GM23338 (cell line): ENCODE data around the gene MAOB. TPM values are rescaled to one million over a fixed set of nuclear protein-coding genes. Genes with fewer than 3 reads are reported as not detected.

ENCODE experiments used
- ATAC-seq: fragments of 200-7000 bp; cut with Tn5 transposase; 3 replicates; pipeline ENCODE4 v1.9.1; 2020
- DNase-seq: peaks from one replicate; pipeline ENCODE4 v3.0.0-alpha.2; 2015; ENCODE audit warnings: low spot score
- H2AFZ ChIP-seq: fragments of 200-600 bp; sonication (generic); 2 replicates; pipeline ENCODE4 v1.8.0; 2016; ENCODE audit warnings: antibody characterized with exemption, mild to moderate bottlenecking, moderate library complexity
- H3F3A ChIP-seq: fragments of 200-600 bp; sonication (generic); replicated peaks from 2 replicates; pipeline ENCODE4 v1.8.0; 2017; ENCODE audit warnings: antibody characterized with exemption, mixed run types, low read depth
- H3K27ac ChIP-seq: fragments of 200-600 bp; sonication (generic); 2 replicates; pipeline ENCODE4 v1.6.1; 2016; ENCODE audit warnings: low read depth
- H3K27me3 ChIP-seq: fragments of 200-600 bp; sonication (generic); 2 replicates; pipeline ENCODE4 v1.8.0; 2016; ENCODE audit warnings: mild to moderate bottlenecking, mixed run types, moderate library complexity; ENCODE audit not compliant: insufficient read depth
- H3K36me3 ChIP-seq: fragments of 200-600 bp; sonication (generic); 2 replicates; pipeline ENCODE4 v1.8.0; 2016; ENCODE audit warnings: mild to moderate bottlenecking; ENCODE audit not compliant: insufficient read depth
- H3K4me1 ChIP-seq: fragments of 200-600 bp; sonication (generic); 2 replicates; pipeline ENCODE4 v1.8.0; 2016; ENCODE audit warnings: mild to moderate bottlenecking, moderate library complexity; ENCODE audit not compliant: insufficient read depth
- H3K4me2 ChIP-seq: fragments of 200-600 bp; sonication (generic); 2 replicates; pipeline ENCODE4 v1.7.1; 2017; ENCODE audit warnings: mixed run types
- H3K4me3 ChIP-seq: fragments of 200-600 bp; sonication (generic); 2 replicates; pipeline ENCODE4 v1.6.1; 2016; ENCODE audit warnings: mixed run types
- H3K79me2 ChIP-seq: fragments of 200-600 bp; sonication (generic); replicated peaks from 2 replicates; pipeline ENCODE4 v1.8.0; 2017; ENCODE audit warnings: mild to moderate bottlenecking; ENCODE audit not compliant: insufficient read depth
- H3K9me2 ChIP-seq: fragments of 200-600 bp; sonication (generic); 2 replicates; pipeline ENCODE4 v1.8.0; 2017; ENCODE audit not compliant: insufficient read depth
- H4K20me1 ChIP-seq: fragments of 200-600 bp; sonication (generic); replicated peaks from 2 replicates; pipeline ENCODE4 v1.8.0; 2017; ENCODE audit warnings: mild to moderate bottlenecking; ENCODE audit not compliant: insufficient read depth
- H3K27ac Mint-ChIP-seq: 2 replicates; pipeline ENCODE4 v1.8.0; 2020; ENCODE audit warnings: inconsistent platforms, mild to moderate bottlenecking, moderate library complexity, mixed read lengths
- H3K27me3 Mint-ChIP-seq: 3 replicates; pipeline ENCODE4 v1.8.0; 2022; ENCODE audit warnings: low read depth, mild to moderate bottlenecking, moderate library complexity, mixed read lengths, inconsistent platforms; ENCODE audit not compliant: insufficient read depth, poor library complexity
- H3K36me3 Mint-ChIP-seq: 3 replicates; pipeline ENCODE4 v1.8.0; 2021; ENCODE audit warnings: low read depth, mild to moderate bottlenecking, inconsistent platforms, moderate library complexity, mixed read lengths
- H3K4me1 Mint-ChIP-seq: 3 replicates; pipeline ENCODE4 v1.8.0; 2020; ENCODE audit warnings: mild to moderate bottlenecking, inconsistent platforms, mixed read lengths
- H3K4me3 Mint-ChIP-seq: 3 replicates; pipeline ENCODE4 v1.8.0; 2021; ENCODE audit warnings: moderate library complexity, mild to moderate bottlenecking, inconsistent platforms, mixed read lengths
- H3K9me3 Mint-ChIP-seq: 3 replicates; pipeline ENCODE4 v1.8.0; 2020; ENCODE audit warnings: moderate library complexity, mild to moderate bottlenecking, inconsistent platforms, mixed read lengths
- CREB1 ChIP-seq: fragments of 250-450 bp; sonication (Bioruptor Pico); IDR thresholded peaks from 2 replicates; pipeline ENCODE4 v1.5.0; 2020; ENCODE audit warnings: low read depth, mild to moderate bottlenecking, moderate library complexity
- CTCF ChIP-seq, 2 experiments: fragments of 200-600 bp in 1 of 2; sonication (generic) in 1 of 2; conservative IDR thresholded peaks; 2 replicates each; pipeline versions ENCODE4 v1.5.1 to v1.6.1; 2016 to 2017; ENCODE audit warnings: antibody characterized with exemption in 2 of 2, low read depth in 2 of 2, mild to moderate bottlenecking in 2 of 2, moderate library complexity in 1 of 2
- ETS1 ChIP-seq: IDR thresholded peaks from 2 replicates; pipeline ENCODE4 v1.6.1; 2016; ENCODE audit warnings: antibody characterized with exemption
- EZH2 ChIP-seq: fragments of 200-600 bp; sonication (generic); IDR thresholded peaks from one replicate; pipeline ENCODE4 v1.8.0; 2017; ENCODE audit warnings: antibody characterized with exemption, mild to moderate bottlenecking, low read depth; ENCODE audit not compliant: unreplicated experiment
- EZH2phosphoT487 ChIP-seq: fragments of 200-600 bp; sonication (generic); IDR thresholded peaks from one replicate; pipeline ENCODE4 v1.8.1; 2018; ENCODE audit warnings: antibody characterized with exemption; ENCODE audit not compliant: unreplicated experiment
- JUNB ChIP-seq: IDR thresholded peaks from one replicate; pipeline ENCODE4 v1.6.1; 2016; ENCODE audit warnings: antibody characterized with exemption; ENCODE audit not compliant: unreplicated experiment
- NANOG ChIP-seq: IDR thresholded peaks from 2 replicates; pipeline ENCODE4 v1.6.1; 2016; ENCODE audit warnings: antibody characterized with exemption, borderline replicate concordance
- POLR2AphosphoS5 ChIP-seq: IDR thresholded peaks from 2 replicates; pipeline ENCODE4 v1.6.1; 2016; ENCODE audit warnings: antibody characterized with exemption, low read depth
- REST ChIP-seq: IDR thresholded peaks from one replicate; pipeline ENCODE4 v1.6.1; 2018; ENCODE audit warnings: antibody characterized with exemption; ENCODE audit not compliant: unreplicated experiment
- STAT1 ChIP-seq: IDR thresholded peaks from one replicate; pipeline ENCODE4 v1.6.1; 2016; ENCODE audit warnings: antibody characterized with exemption; ENCODE audit not compliant: unreplicated experiment
- ZNF114 ChIP-seq: fragments of 250-450 bp; sonication (Bioruptor Pico); IDR thresholded peaks from 2 replicates; pipeline ENCODE4 v1.5.0; 2020; ENCODE audit warnings: mild to moderate bottlenecking, moderate library complexity
- ZNF331 ChIP-seq: fragments of 250-450 bp; sonication (Bioruptor Pico); IDR thresholded peaks from 2 replicates; pipeline ENCODE4 v1.5.0; 2020; ENCODE audit warnings: low read depth, mild to moderate bottlenecking, moderate library complexity
- ZNF462 ChIP-seq: fragments of 250-450 bp; sonication (Bioruptor Pico); IDR thresholded peaks from 2 replicates; pipeline ENCODE4 v1.5.0; 2020; ENCODE audit warnings: mild to moderate bottlenecking, moderate library complexity
- polyA plus RNA-seq: library from polyadenylated mRNA; unstranded; fragments of >200 nt; fragmentation: Nextera tagmentation; extraction: Ambion mirVana; gene quantifications from 2 replicates; pipeline ENCODE4 v1.2.1, GENCODE V29; 2016
- total RNA-seq: library from RNA; depleted of rRNA; stranded (reverse); fragments of >200 nt; shearing (Covaris generic); gene quantifications from 2 replicates; pipeline ENCODE4 v1.2.3, GENCODE V29; 2014

MAOB gene
- total and polyA plus RNA-seq, 2 experiments from 2014 or later: 1.0 to 1.3 TPM

- H3K79me2 ChIP-seq: no peaks in the 10 kb centered on the region
- DNase-seq: no peak
- H3K27me3 Mint-ChIP-seq: no peaks in the 10 kb centered on the region
- peaks cover 6% of the 10 kb centered on the region; the same call in 2 of the 3 replicates for H3K4me1 Mint-ChIP-seq
- no peak overlapping the region for H3K4me3 Mint-ChIP-seq
- H3K9me3 Mint-ChIP-seq: no peaks in the 10 kb centered on the region
- no peak overlapping the region for H3K27ac Mint-ChIP-seq
- no peaks in the 10 kb centered on the region for H4K20me1 ChIP-seq
- H3K27me3 ChIP-seq: no peaks in the 10 kb centered on the region
- no peak for ATAC-seq
- H3K36me3 Mint-ChIP-seq: no peaks in the 10 kb centered on the region
- TF ChIP-seq CTCF (conservative IDR thresholded peaks at IDR 0.05; ENCODE audit: low read depth in 2 of 2): no peak
- no peak for TF ChIP-seq CREB1
- no peak for TF ChIP-seq STAT1
- no peak for TF ChIP-seq NANOG
- no peak for TF ChIP-seq POLR2AphosphoS5
- TF ChIP-seq ZNF114 (CRISPR knock-in tag): no peak
- no peak for TF ChIP-seq REST
- TF ChIP-seq ETS1: no peak
- TF ChIP-seq ZNF331 (CRISPR knock-in tag): no peak
- TF ChIP-seq EZH2: no peak
- no peak for TF ChIP-seq EZH2phosphoT487
- no peak for TF ChIP-seq JUNB
- no peak for TF ChIP-seq ZNF462 (CRISPR knock-in tag)
- no peak overlapping the region for H3K4me2 ChIP-seq
- H2AFZ ChIP-seq: no peak overlapping the region
- H3K36me3 ChIP-seq: no peaks in the 10 kb centered on the region
- H3K4me1 ChIP-seq: no peaks in the 10 kb centered on the region
- no peaks in the 10 kb centered on the region for H3K9me2 ChIP-seq
- H3K4me3 ChIP-seq: no peak overlapping the region
- no peaks in the 10 kb centered on the region for H3F3A ChIP-seq
- no peak overlapping the region for H3K27ac ChIP-seq
Observed at GRCh38 chrX:43846558-43846957, 35.7 kb downstream of the MAOB start.
